K562 (cell line): Measurements from ENCODE around the gene NEURL4. TPM values are rescaled to one million over a fixed set of nuclear protein-coding genes. Genes with fewer than 3 reads are reported as not detected.
A peak's percentile ranks its signal among the peaks of the same experiment; 100 is the strongest.

ENCODE experiments used
- ATAC-seq: fragments of 200-7000 bp; cut with Tn5 transposase; 3 replicates; pipeline ENCODE4 v1.9.1; 2020; ENCODE audit warnings: moderate library complexity
- BruUV-seq: library from RNA; stranded (reverse); fragments of 400-500 nt; replicated peaks from 2 replicates; lab custom pipeline; 2021; lab: Mats Ljungman, UMichigan
- CTCF ChIA-PET: fragments of 300-600 bp; formaldehyde crosslinking; extraction: SDS; loops from one replicate; lab custom pipeline; 2021; ENCODE audit warnings: low intra/inter-chr PET ratio; lab: Yijun Ruan, JAX
- POLR2A ChIA-PET: fragments of 300-600, 350-650 bp; sonication (Branson Sonifier 250); formaldehyde crosslinking; extraction: SDS; loops from one replicate; lab custom pipeline; 2021; ENCODE audit warnings: antibody characterized with exemption, inconsistent platforms; lab: Yijun Ruan, JAX
- DNase-seq, 4 experiments: peaks; one replicate each; pipeline versions ENCODE4 v3.0.0 to v3.0.0-alpha.2; 2011 to 2018; ENCODE audit warnings: low spot score in 3 of 4, mixed read lengths in 3 of 4; ENCODE audit errors: extremely low read depth in 1 of 4
- FAIRE-seq: peaks from 2 replicates; lab custom pipeline; 2011; peaks lifted over from hg19 to GRCh38; lab: Jason Lieb, UNC
- H2AFZ ChIP-seq: 2 replicates; pipeline ENCODE4 v1.6.0; 2011; ENCODE audit warnings: low read depth, low read length, control low read depth, inconsistent platforms
- H3K27ac ChIP-seq: fragments of 200-600 bp; 3 replicates; pipeline ENCODE4 v1.8.0; 2011; ENCODE audit warnings: low read depth, mild to moderate bottlenecking, control low read depth, inconsistent platforms, low read length, moderate library complexity, mixed read lengths; ENCODE audit errors: extremely low read depth
- H3K27me3 ChIP-seq, 2 experiments: fragments of 300-600 bp in 1 of 2; 2 replicates in 1 of 2; 3 replicates in 1 of 2; pipeline versions ENCODE4 v1.6.0 to v1.8.0; 2011; ENCODE audit warnings: inconsistent platforms in 2 of 2, low read length in 2 of 2, mild to moderate bottlenecking in 1 of 2, mixed read lengths in 1 of 2, moderate library complexity in 1 of 2; ENCODE audit not compliant: control insufficient read depth in 2 of 2, insufficient read depth in 2 of 2
- H3K36me3 ChIP-seq: fragments of 300-600 bp; 3 replicates; pipeline ENCODE4 v1.8.0; 2011; ENCODE audit warnings: mild to moderate bottlenecking, low read length, inconsistent platforms; ENCODE audit not compliant: control insufficient read depth, insufficient read depth
- H3K4me1 ChIP-seq, 2 experiments: fragments of 200-600 bp in 1 of 2; replicated peaks in 1 of 2; 2 replicates in 1 of 2; 3 replicates in 1 of 2; pipeline versions ENCODE4 v1.5.1 to v1.8.0; 2011; ENCODE audit warnings: inconsistent platforms in 2 of 2, low read length in 2 of 2, mild to moderate bottlenecking in 1 of 2, mixed read lengths in 1 of 2, moderate library complexity in 1 of 2; ENCODE audit not compliant: control insufficient read depth in 2 of 2, insufficient read depth in 2 of 2
- H3K4me2 ChIP-seq: 2 replicates; pipeline ENCODE4 v1.6.1; 2011; ENCODE audit warnings: low read length, control low read depth, inconsistent platforms, mixed read lengths; ENCODE audit not compliant: insufficient read depth
- H3K4me3 ChIP-seq: fragments of 200-600 bp; sonication (generic), shearing (Covaris generic); 2 replicates; pipeline ENCODE4 v1.5.1; 2016; ENCODE audit warnings: control low read depth, inconsistent platforms
- H3K79me2 ChIP-seq: fragments of 200-600 bp; 3 replicates; pipeline ENCODE4 v1.8.0; 2011; ENCODE audit warnings: low read length, inconsistent platforms; ENCODE audit not compliant: control insufficient read depth, insufficient read depth
- H3K9ac ChIP-seq, 2 experiments: 2 replicates each; pipeline versions ENCODE4 v1.6.0 to v1.6.1; 2011; ENCODE audit warnings: low read depth in 2 of 2, low read length in 2 of 2, control low read depth in 1 of 2, inconsistent platforms in 1 of 2, mild to moderate bottlenecking in 1 of 2, mixed read lengths in 1 of 2; ENCODE audit not compliant: insufficient read depth in 1 of 2
- H3K9me1 ChIP-seq: one replicate; pipeline ENCODE4 v1.6.0; 2011; ENCODE audit warnings: inconsistent platforms, mild to moderate bottlenecking, low read length, moderate library complexity; ENCODE audit not compliant: control insufficient read depth, insufficient read depth
- H3K9me3 ChIP-seq: replicated peaks from 2 replicates; pipeline ENCODE4 v1.5.1; 2011; ENCODE audit warnings: low read depth, low read length, inconsistent platforms; ENCODE audit not compliant: control insufficient read depth, insufficient read depth
- H4K20me1 ChIP-seq: replicated peaks from 2 replicates; pipeline ENCODE4 v1.6.1; 2011; ENCODE audit warnings: low read length, inconsistent platforms, mixed read lengths; ENCODE audit not compliant: control insufficient read depth, insufficient read depth
- HCFC1 ChIP-seq: IDR thresholded peaks from 2 replicates; pipeline ENCODE4 v1.6.1; 2012; ENCODE audit warnings: low read depth, low read length, improper control_type of control experiment
- MTA2 ChIP-seq: fragments of 450-650 bp; IDR thresholded peaks from 2 replicates; pipeline ENCODE4 v1.6.1; 2016; ENCODE audit warnings: low read depth
- PML ChIP-seq: IDR thresholded peaks from 2 replicates; pipeline ENCODE4 v1.6.1; 2012; ENCODE audit warnings: low read length, inconsistent platforms
- TCF3 ChIP-seq: sonication (generic); formaldehyde crosslinking; IDR thresholded peaks from 2 replicates; pipeline ENCODE4 v1.4.0; 2020; ENCODE audit warnings: mild to moderate bottlenecking, missing genetic modification reagents
- ZEB2 ChIP-seq: fragments of 450-650 bp; IDR thresholded peaks from 2 replicates; pipeline ENCODE4 v1.6.1; 2016
- WGBS: fragments of 100-300 bp; shearing (Covaris generic); methylation state at CpG from one replicate; pipeline ENCODE4 v1.1.6; 2016; ENCODE audit warnings: low coverage, mixed read lengths; ENCODE audit not compliant: insufficient coverage; ENCODE audit errors: missing lambda C conversion rate; 5-methylcytosine and 5-hydroxymethylcytosine counted together
- in situ Hi-C: fragments of 300-500 bp; cut with MboI; formaldehyde crosslinking; loops from 4 replicates; pipeline ENCODE4 v1.15.0; 2018; ENCODE audit warnings: inconsistent platforms, mixed read lengths
- intact Hi-C: fragments of 100-400 bp; cut with micrococcal nuclease; formaldehyde crosslinking; loops from 2 replicates; pipeline ENCODE4 v1.14.2; 2022
- polyA plus RNA-seq, 8 experiments: library from polyadenylated mRNA; depleted of rRNA in 4 of 8; stranded (reverse) in 5 of 8; unstranded in 3 of 8; fragments of >200 nt; fragmentation: Nextera tagmentation in 2 of 8; fragmentation: Illumina TruSeq in 1 of 8; extraction: Ambion mirVana in 2 of 8; extraction: Trizol in 1 of 8; gene quantifications; 2 replicates each; pipeline versions ENCODE4 v1.2.1 to v1.2.3, GENCODE V29; 2011 to 2014; ENCODE audit warnings: inconsistent platforms in 1 of 8, missing spikeins in 1 of 8
- total RNA-seq, 7 experiments: library from RNA; depleted of rRNA in 6 of 7; stranded (reverse); fragments of >200 nt in 6 of 7; fragmentation: Illumina TruSeq in 2 of 7; extraction: Trizol in 2 of 7; gene quantifications; 2 replicates each; pipeline versions ENCODE4 v1.2.1 to v1.2.3, GENCODE V29; 2011 to 2021; ENCODE audit warnings: low replicate concordance in 1 of 7

The NEURL4 gene
- total and polyA plus RNA-seq, 9 of the 15 experiments (the other 6 are each of a cell fraction or from before 2014, with no cell fraction given), result 0.08 to 37.4 (median 11.5) TPM

- Histone ChIP-seq H3K9me1 (peaks cover 11% of the 10 kb centered on the region), H3K9me3 (no peaks in the 10 kb centered on the region), H3K79me2 (peaks cover 37% of the 10 kb centered on the region), H3K27ac (peak overlapping the region; percentile 75), H2AFZ (no peak overlapping the region), H4K20me1 (peaks cover 31% of the 10 kb centered on the region), H3K9ac (peak overlapping the region; percentile 67 to 94), H3K4me2 (peak overlapping the region; percentile 86), H3K27me3 (no peaks in the 10 kb centered on the region), H3K36me3 (peaks cover 80% of the 10 kb centered on the region), H3K4me1 (peaks cover 22 to 35% of the 10 kb centered on the region in 2 experiments), H3K4me3 (peak overlapping the region; percentile 93)
- peak; percentile 55 for FAIRE-seq
- DNase-seq, result peak in 1 of 4 experiments; percentile 34
- peak; percentile 3; the same call in 2 of the 3 replicates for ATAC-seq
- intact Hi-C loops (no loop called here), in situ Hi-C loops (no loop called here)
- TF ChIP-seq TCF3 (CRISPR knock-in tag) (no peak), HCFC1 (no peak), ZEB2 (no peak), MTA2 (no peak), PML (0 out of 2 replicates have a peak, but pooled peaks have one; percentile 11)
- BruUV-seq, result TSS peak; percentile 85
- WGBS, result 20% methylated on average over 4 of the region's 9 CpGs
- ChIA-PET CTCF (interaction anchor here (0.8 kb wide), 1 partner anchor 34 kb away, joined by 3 read pairs; no protein-coding TSS in a partner anchor), POLR2A (interaction anchor here (0.5 to 2.6 kb wide), 12 partner anchors 11 to 266 kb away, joined by 3 to 21 read pairs (median 4); partner anchors contain the start of genes NEURL4 and SLC2A4)
Measured at GRCh38 chr17:7313890-7314718, 15.0 kb downstream of the NEURL4 start.
